Fibroblast of villous mesenchyme (primary cell): Measurements from ENCODE around the gene SGF29. TPM values are rescaled to one million over a fixed set of nuclear protein-coding genes. Genes with fewer than 3 reads are reported as not detected.
"Not testable (repeated sequence)": the region's sequence is repeated elsewhere in the genome, so short reads cannot be mapped to it uniquely, and the experiment has no call there.

Experiments used
- DNase-seq: peaks from one replicate; pipeline ENCODE4 v3.0.0-alpha.2; 2010; ENCODE audit warnings: low read depth
- H3K4me3 ChIP-seq: 2 replicates; pipeline ENCODE4 v1.5.1; 2011; ENCODE audit warnings: low read depth, mild to moderate bottlenecking, low read length
- CTCF ChIP-seq: IDR thresholded peaks from 2 replicates; pipeline ENCODE4 v1.5.1; 2012; ENCODE audit warnings: low read depth, mild to moderate bottlenecking, low read length; ENCODE audit not compliant: insufficient read depth
- total RNA-seq: library from RNA; depleted of rRNA; stranded (reverse); fragments of >200 nt; gene quantifications from 2 replicates; pipeline ENCODE4 v1.2.3, GENCODE V29; 2012

SGF29 gene
- total RNA-seq, 1 donor: 11.2 TPM

DNA sequence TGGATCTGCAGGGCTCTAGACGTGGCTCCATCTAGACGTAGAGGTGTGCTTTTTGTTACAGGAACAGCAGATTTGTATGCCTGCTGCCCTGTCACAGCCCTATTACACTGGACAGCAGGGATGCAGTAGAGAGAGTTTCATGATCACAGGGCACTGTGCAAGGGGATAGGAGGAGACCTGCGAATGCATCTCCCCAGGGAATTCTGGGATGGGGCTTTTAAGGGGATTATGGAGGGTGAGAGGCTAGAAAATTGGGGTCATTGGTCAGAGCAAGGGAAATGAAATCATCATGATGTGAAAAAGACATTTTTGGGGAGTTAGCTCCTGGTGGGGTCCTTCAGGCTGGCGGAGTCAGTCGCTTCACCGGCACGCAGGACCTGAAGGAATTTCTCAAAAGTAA lies 11.1 kb upstream of the SGF29 start:
- TF ChIP-seq CTCF: no peak
- no peak overlapping the region for H3K4me3 ChIP-seq

GRCh38 chr16:28543072-28543471 lies 10.6 kb upstream of the SGF29 start:
- peak; percentile 30 for DNase-seq
- no peak for TF ChIP-seq CTCF
- H3K4me3 ChIP-seq: no peak overlapping the region

More for the DNA sequence above, 11.1 kb upstream of the SGF29 start:
- no peak for DNase-seq

DNA sequence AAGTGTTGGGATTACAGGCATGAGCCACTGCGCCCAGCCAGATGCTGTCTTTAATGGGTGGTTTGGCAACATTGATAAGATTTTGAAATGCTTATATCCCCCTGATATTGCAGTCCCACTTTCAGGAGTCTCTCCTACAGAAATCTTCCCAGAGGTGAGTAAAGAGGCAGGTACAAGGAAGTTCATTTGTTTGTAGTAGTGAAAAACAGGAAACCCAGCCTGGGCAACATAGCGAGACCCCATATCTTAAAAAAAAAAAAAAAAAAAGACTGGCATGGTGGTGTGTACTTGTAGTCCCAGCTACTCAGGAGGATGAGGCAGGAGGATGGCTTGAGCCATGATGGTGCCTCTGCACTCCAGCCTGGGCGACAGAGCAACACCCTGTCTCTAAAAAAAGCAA lies 8.7 kb upstream of the SGF29 start:
- DNase-seq: no peak
- H3K4me3 ChIP-seq: no peak overlapping the region
- no peak for TF ChIP-seq CTCF

DNA sequence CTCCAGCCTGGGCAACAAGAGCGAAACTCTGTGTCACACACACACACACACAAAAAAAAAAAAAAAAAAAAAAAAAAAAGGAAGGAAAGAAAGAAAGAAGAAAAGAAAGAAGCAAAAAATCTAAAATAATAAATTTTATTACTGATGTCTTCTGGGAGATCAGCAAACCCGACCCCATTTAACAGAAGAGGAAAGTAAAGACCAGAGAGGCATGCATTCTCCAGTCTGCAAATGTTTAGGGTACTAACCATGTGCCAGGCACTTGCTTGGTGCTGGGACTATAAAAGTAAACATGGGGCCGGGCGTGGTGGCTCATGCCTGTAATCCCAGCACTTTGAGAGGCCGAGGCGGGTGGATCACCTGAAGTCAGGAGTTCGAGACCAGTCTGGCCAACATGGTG lies 7.8 kb upstream of the SGF29 start:
- H3K4me3 ChIP-seq, DNase-seq: not testable (repeated sequence)

GRCh38 chr16:28546626-28547025 lies 7.1 kb upstream of the SGF29 start:
- TF ChIP-seq CTCF: no peak
- DNase-seq: no peak
- H3K4me3 ChIP-seq: no peak overlapping the region

DNA sequence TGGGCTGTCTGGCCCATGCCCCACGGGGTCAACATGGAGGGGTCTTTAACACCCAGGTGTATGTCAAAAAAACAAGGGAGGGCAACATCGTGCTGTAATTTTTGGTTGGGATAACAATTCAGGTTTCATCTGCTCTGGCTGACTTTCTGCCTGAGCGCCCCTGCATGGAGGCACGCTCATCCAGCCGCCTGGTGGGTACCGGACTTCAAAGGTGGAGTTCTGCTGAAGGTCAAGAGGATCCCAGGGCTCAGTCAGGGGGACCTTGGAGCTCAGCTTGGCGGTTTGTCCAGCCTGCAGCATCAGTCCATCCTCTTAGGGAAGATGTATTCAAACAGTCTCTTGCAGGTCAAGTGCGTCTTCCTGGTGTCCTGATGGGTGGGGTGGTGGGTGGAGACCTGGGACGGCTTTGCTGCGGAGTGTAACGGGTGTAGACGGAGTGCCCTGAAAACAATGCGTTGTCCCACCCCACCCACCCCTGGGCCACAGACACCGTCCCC lies 5.4 kb upstream of the SGF29 start:
- no peak for DNase-seq
- H3K4me3 ChIP-seq: no peak overlapping the region
- TF ChIP-seq CTCF: no peak

GRCh38 chr16:28549301-28549899 lies 4.3 kb upstream of the SGF29 start:
- TF ChIP-seq CTCF: peak; percentile 58
- DNase-seq: peak; percentile 54
- H3K4me3 ChIP-seq: no peak overlapping the region
